HuH-7 (cell line): ENCODE measurements around the gene VAV2.
A peak's percentile ranks its signal among the peaks of the same experiment; 100 is the strongest.

Experiments
- DNase-seq: peaks from one replicate; pipeline ENCODE4 v3.0.0; 2011; ENCODE audit warnings: low spot score

The VAV2 gene

DNA sequence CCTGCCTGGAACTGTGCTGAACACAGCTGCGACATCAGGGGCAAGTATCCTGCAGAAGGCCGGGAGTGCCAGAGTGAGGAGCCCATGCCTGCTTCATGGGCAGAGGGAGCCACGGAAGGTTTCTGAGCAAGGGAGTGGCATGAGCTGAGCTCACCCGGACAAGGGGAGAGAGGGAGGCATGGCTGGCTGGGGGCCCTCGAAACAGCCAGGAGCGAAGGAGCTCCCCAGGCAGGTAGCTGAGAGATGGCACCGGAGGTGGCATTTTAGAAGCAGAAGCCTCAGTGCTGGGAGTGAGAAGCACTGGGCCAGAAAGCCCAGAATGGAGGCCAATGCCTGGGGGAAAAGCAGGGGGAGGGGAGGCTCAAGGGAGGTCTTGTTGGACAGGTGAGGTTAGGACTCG lies 197.1 kb downstream of the VAV2 start:
- DNase-seq = no peak

DNA sequence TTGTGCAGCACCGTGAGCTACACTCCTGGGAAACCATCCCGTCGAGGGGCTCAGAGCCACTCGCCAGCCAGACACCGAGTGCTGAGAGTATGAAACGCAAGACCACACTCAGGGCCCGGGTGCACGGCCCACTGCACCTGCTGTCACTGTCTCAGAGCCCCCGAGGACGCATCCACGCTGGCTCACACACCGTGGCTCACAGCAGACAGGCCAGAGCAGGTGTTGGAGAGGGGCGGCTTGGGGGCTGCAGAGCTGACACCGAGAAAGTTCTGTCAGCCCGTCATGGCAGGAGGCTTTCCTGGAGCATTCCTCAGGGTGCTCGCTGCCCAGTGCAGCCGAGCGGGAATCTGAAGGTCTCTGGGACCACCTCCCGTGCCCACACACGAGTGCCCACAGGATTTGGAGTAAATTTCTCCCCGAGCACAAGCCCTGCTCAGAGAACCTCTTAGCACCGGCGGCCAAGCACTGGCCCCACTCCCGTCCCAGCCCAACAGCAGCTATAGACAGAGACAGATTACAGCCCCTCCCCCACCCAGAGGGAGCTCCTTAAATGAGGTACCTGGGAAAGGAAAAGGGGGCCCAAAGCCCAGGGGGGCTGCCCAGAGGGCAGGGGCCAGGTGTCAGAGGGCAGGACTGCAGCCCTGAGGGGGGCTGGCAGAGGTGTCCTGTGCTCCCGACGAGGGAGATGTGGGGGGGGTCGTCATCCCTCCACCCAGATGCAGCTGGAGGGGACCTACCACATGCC lies 197.9 kb downstream of the VAV2 start:
- DNase-seq = no peak

GRCh38 chr9:133793471-133793870 lies 198.7 kb downstream of the VAV2 start:
- no peak for DNase-seq

GRCh38 chr9:133792721-133793470 lies 199.2 kb downstream of the VAV2 start:
- peak; percentile 90 for DNase-seq

DNA sequence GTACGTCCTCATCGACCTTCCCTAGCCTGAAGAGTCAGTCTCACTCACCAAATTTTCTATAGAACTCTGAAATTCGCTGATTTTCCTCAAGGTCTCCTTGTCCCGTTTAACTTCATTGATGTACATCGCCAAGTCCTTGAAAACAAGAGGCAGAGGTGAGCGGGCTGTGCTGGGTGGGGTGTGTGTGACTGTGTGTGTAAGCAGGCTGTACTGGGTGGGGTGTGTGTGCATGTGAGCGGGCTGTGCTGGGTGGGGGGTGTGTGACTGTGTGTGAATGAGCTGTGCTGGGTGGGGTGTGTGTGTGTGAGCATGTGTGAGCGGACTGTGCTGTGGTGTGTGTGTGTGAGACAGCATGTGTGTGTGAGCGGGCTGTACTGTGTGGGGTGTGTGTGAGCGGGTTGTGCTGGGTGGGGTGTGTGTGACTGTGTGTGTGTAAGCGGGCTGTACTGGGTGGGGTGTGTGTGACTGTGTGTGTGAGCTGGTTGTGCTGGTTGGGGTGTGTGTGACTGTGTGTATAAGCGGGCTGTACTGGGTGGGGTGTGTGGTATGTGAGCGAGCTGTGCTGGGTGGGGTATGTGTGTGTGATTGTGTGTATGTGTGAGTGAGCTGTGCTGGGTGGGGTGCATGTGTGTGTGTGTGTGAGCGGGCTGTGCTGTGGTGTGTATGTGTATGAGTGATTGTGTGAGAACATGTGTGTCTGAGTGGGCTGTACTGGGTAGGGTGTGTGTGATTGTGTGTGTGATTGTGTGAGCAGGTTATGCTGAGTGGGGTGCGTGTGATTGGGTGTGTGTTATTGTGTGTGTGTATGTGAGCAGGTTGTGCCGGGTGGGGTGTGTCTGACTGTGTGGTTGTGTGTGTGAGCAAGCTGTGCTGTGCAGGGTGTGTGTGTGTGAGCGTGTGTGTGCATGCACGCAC lies 200.1 kb downstream of the VAV2 start:
- no peak for DNase-seq

GRCh38 chr9:133791069-133791468 lies 201.1 kb downstream of the VAV2 start:
- no peak for DNase-seq

DNA sequence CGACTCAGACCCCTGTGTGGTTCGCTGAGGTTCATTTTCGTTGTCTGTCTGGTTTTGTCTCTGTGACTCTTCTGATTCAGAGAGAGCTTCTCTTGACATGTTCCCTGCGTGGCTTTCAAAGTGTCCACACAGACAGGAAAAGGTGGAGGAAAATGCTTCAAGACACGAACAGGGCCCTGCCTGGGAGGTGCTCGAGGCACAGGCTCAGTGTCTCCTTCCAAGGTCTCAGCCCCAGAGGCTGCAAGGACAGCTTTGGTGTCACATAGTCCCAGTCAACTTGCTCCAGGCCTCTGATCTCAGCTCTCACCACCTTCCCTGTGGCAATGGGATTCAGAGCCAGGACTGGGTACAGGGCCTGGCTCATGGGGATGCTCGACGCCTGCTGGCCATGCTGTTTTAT lies 202.3 kb downstream of the VAV2 start:
- DNase-seq = peak; percentile 69

GRCh38 chr9:133788819-133789717 lies 203.1 kb downstream of the VAV2 start:
- DNase-seq = peak; percentile 89

DNA sequence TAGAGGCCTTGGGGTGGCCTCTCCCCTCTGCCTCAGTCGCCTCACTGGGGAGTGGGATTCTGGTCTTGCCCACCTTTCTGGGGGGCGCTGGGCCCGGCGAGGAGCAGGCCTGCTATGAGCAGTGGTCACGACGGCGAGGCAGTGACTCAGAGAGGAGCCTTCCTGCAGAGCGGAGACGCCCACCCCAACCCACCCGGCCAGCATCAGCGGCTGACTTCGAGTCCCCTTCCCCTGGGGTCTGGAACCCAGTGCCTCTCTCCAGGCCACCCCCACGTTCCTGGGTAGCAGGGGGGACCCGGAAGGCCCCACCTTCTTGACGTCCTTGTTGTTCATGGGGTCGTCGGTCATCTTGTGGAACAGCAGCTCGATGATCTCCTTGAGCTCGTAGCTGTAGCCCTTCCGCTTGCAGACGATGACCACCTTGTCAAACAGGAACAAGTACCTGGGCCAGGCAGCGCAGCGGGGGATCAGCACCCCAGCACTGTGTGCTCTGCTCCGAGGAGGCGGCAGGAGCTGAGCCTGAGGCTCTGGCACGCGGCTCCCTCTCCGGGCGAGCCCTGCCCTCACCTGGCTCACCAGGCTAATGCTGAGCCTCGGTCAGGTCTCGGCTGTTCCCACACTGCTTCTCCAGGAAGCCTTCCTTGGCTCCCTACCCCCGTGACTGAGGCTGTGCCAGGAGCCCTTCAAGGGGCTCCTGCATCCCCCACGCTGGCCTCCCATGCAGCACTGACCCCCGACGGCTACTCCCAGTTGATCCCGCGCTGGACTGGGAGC lies 203.9 kb downstream of the VAV2 start:
- no peak for DNase-seq

- DNase-seq = peak; percentile 76
Measured at GRCh38 chr9:133787754-133788025, 204.4 kb downstream of the VAV2 start.

DNA sequence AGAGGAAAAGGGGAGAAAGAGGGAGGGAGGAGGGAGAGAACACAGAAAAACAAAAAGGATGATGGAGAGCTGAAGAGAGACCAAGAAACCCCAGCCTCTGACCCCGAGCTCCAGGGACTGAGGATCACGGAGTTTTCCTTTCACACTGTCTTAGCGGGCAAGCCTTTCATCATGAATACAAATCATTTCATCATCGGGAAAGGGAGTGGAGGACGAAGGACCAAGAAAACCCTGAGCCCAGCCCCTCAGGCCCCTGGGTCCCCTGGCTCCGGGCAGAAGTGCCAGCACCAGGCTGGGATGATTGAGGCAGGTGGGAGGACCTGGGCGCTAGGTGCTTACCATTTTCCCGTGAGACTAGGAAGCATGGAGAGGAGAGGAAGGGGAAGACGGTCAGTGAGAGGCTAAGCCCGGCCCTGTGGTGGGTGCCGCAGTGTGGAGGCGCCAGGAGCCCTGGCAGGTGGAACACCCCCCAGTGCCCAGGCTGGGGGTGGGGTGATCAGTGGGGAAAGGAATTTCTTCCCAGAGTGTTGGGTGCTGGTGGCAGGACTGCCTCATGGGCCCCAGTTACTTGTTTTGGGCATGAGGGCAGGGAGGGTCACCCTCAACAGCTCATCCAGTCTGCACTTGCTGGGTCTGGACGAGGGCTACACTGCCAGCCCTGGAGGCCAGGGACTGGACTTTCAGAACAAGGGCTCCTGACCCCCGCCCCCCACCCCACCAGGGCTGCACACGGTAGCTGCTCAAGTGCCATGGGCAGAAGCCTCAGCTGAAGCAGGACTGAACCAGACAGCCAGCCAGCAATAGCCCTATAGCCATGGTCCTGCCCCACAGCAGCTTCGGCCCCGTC lies 205.0 kb downstream of the VAV2 start:
- no peak for DNase-seq

DNA sequence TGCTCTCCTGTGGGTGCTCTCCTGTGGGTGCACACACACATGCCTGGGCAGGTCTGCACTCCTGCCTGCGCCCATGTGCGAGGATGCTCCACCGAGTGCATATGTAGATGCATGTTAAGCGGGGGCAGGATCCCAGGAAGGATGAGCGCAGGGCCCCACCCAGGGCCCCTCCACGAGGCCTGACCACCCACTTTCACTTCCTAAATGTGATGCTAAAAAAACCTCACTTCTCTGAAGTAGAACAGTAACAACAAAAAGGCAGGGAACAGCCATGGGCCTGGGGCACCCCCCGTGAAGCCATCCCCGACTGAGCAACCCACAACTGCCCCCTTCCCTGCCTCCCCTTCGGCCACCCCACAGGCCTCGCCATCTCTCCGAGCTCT lies 205.8 kb downstream of the VAV2 start:
- DNase-seq = no peak

DNA sequence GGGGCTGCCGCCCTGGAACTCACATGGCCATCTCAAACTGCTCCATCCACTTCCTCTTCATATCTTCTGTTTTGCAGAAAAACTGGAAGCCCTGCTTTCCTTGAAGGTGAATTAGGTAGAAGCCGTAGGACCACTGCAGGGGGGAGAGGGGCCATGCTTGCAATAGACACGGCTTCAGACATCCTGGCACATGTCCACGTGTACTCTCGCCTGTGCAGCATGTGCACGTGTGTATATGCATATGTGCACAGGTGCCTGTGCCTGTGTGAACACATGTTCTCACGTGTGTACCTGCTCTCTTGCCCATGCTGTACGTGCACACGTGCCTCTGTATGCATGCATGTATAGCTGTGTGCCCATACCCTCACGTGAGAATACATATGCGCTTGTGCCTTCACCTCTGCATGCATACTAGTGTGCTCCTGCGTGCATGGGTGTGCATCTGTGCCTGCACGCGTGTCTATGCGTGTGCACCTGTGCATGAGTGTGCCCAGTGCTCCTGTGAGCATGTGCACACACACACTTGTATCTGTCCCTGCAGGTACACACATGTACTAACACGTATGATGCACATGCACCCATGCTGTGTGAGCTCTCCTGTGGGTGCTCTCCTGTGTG lies 206.3 kb downstream of the VAV2 start:
- no peak for DNase-seq

- DNase-seq = no peak
Measured at GRCh38 chr9:133784731-133785561, 207.2 kb downstream of the VAV2 start.

DNA sequence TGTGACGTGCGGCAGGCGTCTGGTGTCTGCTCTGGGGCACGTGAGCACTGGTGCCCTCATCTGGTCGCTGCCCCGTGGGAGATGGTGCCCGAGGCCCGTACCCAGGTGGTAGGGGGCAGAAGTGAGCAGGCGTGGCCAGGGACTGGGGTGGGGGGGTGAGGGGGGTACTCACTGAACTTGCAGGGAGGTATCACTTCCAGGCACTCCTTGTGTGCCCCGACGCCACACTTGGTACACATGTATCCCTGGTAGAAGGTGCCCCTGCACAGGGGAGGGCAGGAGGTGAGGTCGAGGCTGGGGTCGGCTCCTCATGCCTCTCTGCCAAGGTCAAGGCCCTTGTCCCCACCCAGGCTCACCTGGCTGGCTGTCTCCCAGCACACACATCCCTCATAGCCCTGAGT lies 208.8 kb downstream of the VAV2 start:
- no peak for DNase-seq

- peak; percentile 95 for DNase-seq
Measured at GRCh38 chr9:133782157-133783130, 209.7 kb downstream of the VAV2 start.

DNA sequence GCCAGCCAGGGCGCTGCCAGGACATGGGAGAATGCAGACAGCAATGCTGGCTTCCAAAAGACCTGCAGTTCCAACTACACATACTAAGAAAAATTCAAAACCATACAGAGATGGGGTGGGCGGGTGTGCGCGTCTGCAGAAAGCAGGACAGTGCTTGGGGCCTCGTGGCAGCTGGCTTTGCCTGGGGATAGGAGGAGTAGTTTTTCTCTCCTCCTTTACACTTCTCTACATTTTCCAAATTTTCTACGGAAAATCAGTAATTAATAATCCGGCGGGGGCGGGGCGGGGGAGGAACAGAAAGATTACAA lies 210.3 kb downstream of the VAV2 start:
- no peak for DNase-seq
